GM12892 (cell line): ENCODE measurements around the gene VAMP1.
A peak's percentile ranks its signal among the peaks of the same experiment; 100 is the strongest.

Experiments used
- POLR2A ChIP-seq: IDR thresholded peaks from 2 replicates; pipeline ENCODE4 v1.6.1; 2011; ENCODE audit warnings: low read depth, low read length, control low read depth
- POLR2AphosphoS5 ChIP-seq: IDR thresholded peaks from 2 replicates; pipeline ENCODE4 v1.6.1; 2011; ENCODE audit warnings: low read depth, low read length, control low read depth
- TAF1 ChIP-seq: IDR thresholded peaks from 2 replicates; pipeline ENCODE4 v1.6.1; 2011; ENCODE audit warnings: low read depth, mild to moderate bottlenecking, control low read depth, low read length, borderline replicate concordance

DNA sequence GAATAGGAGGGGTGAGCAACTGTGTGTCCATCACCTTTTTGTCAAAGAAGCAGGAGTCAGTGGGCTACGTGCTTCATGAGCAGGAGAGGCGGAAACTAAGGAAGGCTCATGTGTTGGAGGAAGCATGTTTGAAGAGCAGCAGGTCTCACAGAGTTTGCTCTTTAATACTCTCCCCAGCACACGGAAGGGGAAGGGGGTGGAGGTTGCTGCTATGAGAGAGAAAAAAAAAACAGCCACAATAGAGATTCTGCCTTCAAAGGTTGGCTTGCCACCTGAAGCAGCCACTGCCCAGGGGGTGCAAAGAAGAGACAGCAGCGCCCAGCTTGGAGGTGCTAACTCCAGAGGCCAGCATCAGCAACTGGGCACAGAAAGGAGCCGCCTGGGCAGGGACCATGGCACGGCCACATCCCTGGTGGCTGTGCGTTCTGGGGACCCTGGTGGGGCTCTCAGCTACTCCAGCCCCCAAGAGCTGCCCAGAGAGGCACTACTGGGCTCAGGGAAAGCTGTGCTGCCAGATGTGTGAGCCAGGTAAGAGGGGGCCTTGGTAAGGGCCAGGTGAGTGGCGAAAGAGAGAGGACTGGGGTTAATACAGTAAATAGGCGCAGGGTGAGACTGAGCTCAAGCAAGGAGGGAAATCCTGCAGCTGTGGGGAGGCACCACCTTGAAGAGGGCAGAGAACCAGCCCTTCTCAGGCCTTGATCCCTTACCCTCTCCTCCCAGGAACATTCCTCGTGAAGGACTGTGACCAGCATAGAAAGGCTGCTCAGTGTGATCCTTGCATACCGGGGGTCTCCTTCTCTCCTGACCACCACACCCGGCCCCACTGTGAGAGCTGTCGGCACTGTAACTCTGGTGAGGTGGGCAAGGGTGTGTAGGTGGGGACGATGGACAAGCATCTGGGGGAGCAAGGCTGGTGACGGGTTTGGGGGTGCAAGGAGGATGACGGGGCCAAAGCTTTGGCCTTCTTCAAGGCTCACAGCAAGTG, 25.5 kb downstream of the VAMP1 start, which contains the start of gene CD27:
- TF ChIP-seq POLR2A (peak; percentile 21; the same call in 1 of the 2 replicates), TAF1 (peak; percentile 9; the same call in 1 of the 2 replicates), POLR2AphosphoS5 (peak; percentile 3; the same call in 1 of the 2 replicates)
